VCaP (cell line): ENCODE data around the gene SGK1.

Experiments used
- H3K27ac ChIP-seq: fragments of 450-650 bp; 2 replicates; pipeline ENCODE4 v1.5.1; 2017
- TF ChIP-seq, protein P1 (sequence below): fragments of 450-650 bp; conservative IDR thresholded peaks from 2 replicates; pipeline ENCODE4 v1.5.1; 2017; ENCODE audit warnings: mild to moderate bottlenecking, moderate library complexity

The SGK1 gene

DNA sequence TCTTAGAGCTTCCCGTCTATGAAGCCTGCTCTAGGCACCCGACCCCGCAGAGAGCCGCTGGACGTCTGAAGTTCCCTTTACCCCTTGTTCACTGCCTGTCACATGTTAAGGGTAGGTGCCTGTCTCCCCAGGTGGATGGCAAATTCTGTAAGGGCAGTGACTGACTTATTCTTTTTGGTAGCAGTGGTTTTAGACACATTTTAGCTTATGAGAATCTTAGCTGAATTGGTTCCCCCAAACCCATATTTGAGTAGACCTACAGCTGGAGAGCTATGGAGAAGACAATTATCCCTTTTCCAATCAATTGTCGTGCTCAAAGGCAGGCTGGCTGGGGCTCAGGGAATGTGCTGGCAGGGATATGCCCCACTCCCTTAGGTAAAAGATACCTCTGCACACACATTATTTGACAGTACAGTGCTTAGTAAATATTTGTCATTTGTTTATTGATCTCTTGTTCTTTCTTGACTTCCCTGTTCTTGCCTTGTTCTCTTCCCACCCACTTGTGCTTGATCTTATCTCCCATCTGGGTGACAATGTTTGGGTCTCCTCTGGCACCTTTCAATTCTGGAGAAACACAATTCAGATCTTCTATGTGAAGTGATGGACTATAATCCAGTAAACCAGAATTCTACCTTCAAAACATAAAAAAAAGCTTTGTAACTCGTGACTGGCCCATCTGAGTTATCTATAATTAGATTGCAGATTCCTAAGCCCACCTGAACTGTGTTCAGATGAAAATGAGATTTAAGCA, 151.2 kb downstream of the SGK1 start:
- H3K27ac ChIP-seq = peak overlapping the region; percentile 48
- TF ChIP-seq, protein P1, sequence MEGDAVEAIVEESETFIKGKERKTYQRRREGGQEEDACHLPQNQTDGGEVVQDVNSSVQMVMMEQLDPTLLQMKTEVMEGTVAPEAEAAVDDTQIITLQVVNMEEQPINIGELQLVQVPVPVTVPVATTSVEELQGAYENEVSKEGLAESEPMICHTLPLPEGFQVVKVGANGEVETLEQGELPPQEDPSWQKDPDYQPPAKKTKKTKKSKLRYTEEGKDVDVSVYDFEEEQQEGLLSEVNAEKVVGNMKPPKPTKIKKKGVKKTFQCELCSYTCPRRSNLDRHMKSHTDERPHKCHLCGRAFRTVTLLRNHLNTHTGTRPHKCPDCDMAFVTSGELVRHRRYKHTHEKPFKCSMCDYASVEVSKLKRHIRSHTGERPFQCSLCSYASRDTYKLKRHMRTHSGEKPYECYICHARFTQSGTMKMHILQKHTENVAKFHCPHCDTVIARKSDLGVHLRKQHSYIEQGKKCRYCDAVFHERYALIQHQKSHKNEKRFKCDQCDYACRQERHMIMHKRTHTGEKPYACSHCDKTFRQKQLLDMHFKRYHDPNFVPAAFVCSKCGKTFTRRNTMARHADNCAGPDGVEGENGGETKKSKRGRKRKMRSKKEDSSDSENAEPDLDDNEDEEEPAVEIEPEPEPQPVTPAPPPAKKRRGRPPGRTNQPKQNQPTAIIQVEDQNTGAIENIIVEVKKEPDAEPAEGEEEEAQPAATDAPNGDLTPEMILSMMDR = no peak

DNA sequence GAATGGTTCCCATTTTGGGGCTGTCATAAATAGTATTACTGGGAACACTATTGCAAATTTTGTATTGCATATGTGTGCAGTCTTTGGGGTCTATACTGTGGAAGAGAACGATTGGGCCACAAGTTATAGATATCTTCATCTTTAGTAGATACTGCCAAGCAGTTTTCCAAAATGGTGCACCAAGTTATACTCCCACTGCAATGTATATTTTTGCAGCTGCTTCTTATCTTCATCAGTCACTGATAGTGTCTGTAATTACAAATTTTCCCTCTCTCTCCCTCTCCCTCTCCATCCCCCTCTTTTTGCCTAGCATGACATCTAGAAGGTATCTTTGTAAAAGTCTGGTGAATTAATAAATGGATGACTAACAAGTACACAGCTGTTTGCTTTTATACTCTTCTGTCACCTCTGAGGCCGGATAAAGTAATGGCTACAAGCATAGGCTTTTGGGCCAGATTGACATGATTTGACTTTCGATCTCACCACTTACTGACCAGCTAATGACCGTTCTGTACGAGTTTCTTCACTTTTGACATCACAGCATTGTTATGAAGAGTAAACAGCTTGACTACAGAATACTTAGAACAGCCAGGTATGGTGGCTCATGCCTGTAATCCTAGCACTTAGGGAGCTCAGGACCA, 152.2 kb downstream of the SGK1 start:
- TF ChIP-seq, protein P1 = no peak
- H3K27ac ChIP-seq = peak overlapping the region; percentile 48

DNA sequence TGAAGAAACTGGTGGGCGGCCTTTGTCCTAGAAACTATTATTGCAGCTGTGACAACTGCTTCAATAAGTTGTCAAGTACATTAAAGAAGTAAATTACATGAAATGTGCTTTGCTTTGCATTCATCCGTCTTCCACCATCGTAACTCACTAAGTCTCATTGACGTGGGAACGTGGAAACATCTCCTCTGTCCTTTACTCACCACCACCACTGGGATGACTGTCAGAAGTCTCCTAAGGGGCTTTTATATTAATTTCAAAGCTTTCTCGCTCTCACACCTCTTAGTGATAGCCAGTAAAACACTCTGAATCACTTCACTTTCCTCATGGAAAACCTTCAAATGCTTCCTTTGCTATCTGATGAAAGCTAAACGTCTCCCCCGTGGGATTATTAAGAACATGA, 153.6 kb downstream of the SGK1 start:
- TF ChIP-seq, protein P1 = no peak
- no peak overlapping the region for H3K27ac ChIP-seq

DNA sequence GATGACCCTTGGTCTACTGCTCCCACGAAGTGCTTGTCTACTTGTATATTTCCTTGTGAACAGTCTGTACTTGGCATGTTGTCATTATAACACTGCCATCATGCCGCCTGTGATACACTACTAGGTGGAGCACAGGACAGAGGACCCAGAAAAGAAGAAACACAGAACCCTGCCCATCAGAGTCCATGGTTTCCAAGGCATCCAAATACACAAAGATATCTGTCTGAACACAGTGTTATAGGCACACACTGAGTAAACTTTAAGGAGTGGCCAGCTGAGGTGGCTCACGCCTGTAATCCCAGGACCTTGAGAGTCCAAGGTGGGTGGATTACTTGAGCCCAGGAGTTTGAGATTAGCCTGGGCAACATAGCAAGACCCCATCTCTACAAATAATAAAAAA, 155.0 kb downstream of the SGK1 start:
- TF ChIP-seq, protein P1 = no peak
- H3K27ac ChIP-seq = no peak overlapping the region

DNA sequence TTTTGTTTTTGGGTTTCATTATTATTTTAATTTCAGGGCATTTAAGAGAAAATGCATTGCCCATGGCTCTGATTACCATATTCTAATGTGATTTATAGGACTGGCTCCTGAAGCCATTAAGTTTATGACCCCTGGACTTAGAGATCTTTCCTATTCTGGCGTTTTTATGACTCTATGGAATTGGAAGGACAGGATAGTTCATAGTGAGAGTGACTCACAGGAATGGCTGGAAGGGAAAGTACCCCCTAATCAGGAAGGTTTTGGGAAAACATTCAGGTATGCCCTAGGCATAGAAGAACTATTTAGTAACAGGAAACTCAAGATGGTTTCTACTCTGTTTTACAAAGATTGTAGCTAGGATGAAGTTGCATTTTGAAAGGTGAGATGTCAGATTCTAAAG, 156.9 kb downstream of the SGK1 start:
- no peak overlapping the region for H3K27ac ChIP-seq
- TF ChIP-seq, protein P1 = no peak

DNA sequence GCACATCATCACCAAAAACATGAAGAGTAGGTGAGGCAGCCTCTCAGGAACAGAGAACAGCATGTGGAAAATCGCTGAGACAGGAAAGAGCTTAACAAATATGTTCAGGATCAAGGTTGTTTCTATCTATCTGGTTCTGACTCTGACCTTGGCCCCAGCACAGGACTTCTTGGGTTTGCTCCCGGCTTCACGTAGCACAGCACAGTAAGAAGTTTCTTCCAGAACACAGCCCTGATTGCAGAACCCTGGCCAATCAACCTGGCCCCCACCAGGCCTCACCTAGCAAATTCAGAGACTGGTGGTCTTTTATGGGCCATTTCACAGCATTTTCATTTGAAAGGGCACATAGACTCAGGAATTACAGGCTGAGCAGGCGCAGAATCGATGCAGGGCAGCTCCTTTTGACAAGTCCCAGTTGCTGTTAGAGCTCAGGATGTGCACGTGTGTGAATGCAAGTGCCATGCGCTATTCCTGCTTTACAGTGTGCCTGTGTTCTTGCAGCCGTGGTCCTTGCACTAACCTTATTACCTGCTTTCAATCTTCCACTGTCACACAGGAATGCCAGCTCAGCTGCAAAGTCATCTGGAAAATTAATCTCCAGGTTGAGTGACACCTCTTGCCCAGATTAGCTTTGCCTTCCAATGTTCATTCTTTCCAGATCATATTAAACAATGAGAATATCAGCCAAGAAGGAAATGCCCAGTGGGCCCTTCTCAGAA, 165.0 kb downstream of the SGK1 start:
- no peak overlapping the region for H3K27ac ChIP-seq
- TF ChIP-seq, protein P1 = no peak

DNA sequence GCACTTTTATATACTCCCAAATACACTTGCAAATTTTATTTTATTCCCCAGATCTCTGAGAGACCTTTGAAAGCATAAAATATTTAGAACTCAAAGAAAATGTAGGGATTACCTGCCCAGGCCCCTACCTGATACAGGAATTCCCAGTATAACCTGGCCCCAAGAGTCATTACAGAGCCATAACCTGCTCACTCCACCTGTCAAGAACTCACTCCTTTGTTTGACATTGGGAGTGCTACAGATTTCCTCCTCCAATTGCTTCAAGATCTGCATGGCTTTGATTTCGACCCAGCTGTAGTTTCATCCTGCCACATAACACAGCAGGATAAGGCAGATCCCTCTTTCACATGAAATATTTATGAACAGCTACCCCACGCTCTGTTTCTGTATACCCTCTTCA, 169.3 kb downstream of the SGK1 start:
- no peak overlapping the region for H3K27ac ChIP-seq
- TF ChIP-seq, protein P1 = no peak
